HEK293 (cell line): Measurements from ENCODE around the gene ALG6.

ENCODE experiments used
- CTCF ChIA-PET: fragments of 350-600 bp; formaldehyde crosslinking; extraction: SDS; loops from one replicate; lab custom pipeline; 2021; ENCODE audit warnings: antibody characterized with exemption; lab: Yijun Ruan, JAX
- POLR2A ChIA-PET: fragments of 300-600 bp; formaldehyde crosslinking; extraction: SDS; loops from one replicate; lab custom pipeline; 2020; ENCODE audit warnings: antibody characterized with exemption, inconsistent platforms; lab: Yijun Ruan, JAX
- H3K27ac ChIP-seq: fragments of 200-500 bp; sonication (Bioruptor generic); 2 replicates; pipeline ENCODE4 v1.5.1; 2014; ENCODE audit warnings: low read depth, low read length, control low read depth, inconsistent platforms; ENCODE audit errors: extremely low read depth
- H3K36me3 ChIP-seq, 2 experiments: fragments of 200-500 bp in 1 of 2; sonication (Bioruptor generic) in 1 of 2; 1 replicate in 1 of 2; 2 replicates in 1 of 2; pipeline ENCODE4 v1.5.1; 2014 to 2017; ENCODE audit warnings: inconsistent platforms in 2 of 2, low read length in 2 of 2; ENCODE audit not compliant: control insufficient read depth in 2 of 2, insufficient read depth in 1 of 2
- H3K4me1 ChIP-seq: fragments of 200-500 bp; sonication (Bioruptor generic); 2 replicates; pipeline ENCODE4 v1.5.1; 2014; ENCODE audit warnings: mild to moderate bottlenecking, low read length, inconsistent platforms; ENCODE audit not compliant: control insufficient read depth, insufficient read depth
- H3K4me3 ChIP-seq: 2 replicates; pipeline ENCODE4 v1.5.1; 2011; ENCODE audit warnings: low read depth, mild to moderate bottlenecking, control low read depth, low read length, moderate library complexity
- H3K9me3 ChIP-seq: fragments of 200-500 bp; sonication (Bioruptor generic); 2 replicates; pipeline ENCODE4 v1.5.1; 2014; ENCODE audit warnings: low read depth, low read length, inconsistent platforms; ENCODE audit not compliant: control insufficient read depth, insufficient read depth
- AEBP2 ChIP-seq: fragments of 450-650 bp; formaldehyde crosslinking; IDR thresholded peaks from 2 replicates; pipeline ENCODE4 v1.5.1; 2016; ENCODE audit warnings: missing biosample characterization, missing genetic modification characterization, borderline replicate concordance
- IKZF3 ChIP-seq: fragments of 450-650 bp; IDR thresholded peaks from 2 replicates; pipeline ENCODE4 v1.5.0; 2018; ENCODE audit warnings: missing biosample characterization, mild to moderate bottlenecking, missing genetic modification characterization, moderate library complexity
- KLF16 ChIP-seq: fragments of 450-650 bp; formaldehyde crosslinking; IDR thresholded peaks from 2 replicates; pipeline ENCODE4 v1.5.1; 2017; ENCODE audit warnings: missing biosample characterization, missing genetic modification characterization
- KLF9 ChIP-seq: fragments of 450-650 bp; formaldehyde crosslinking; IDR thresholded peaks from 2 replicates; pipeline ENCODE4 v1.5.1; 2016; ENCODE audit warnings: missing biosample characterization, missing genetic modification characterization, low read depth
- SCRT1 ChIP-seq: fragments of 450-650 bp; formaldehyde crosslinking; IDR thresholded peaks from 2 replicates; pipeline ENCODE4 v1.5.1; 2016; ENCODE audit warnings: missing biosample characterization, missing genetic modification characterization, borderline replicate concordance
- ZBTB1 ChIP-seq: fragments of 450-650 bp; formaldehyde crosslinking; IDR thresholded peaks from 2 replicates; pipeline ENCODE4 v1.5.1; 2016; ENCODE audit warnings: missing biosample characterization, missing genetic modification characterization
- ZBTB17 ChIP-seq: fragments of 450-650 bp; formaldehyde crosslinking; IDR thresholded peaks from 2 replicates; pipeline ENCODE4 v1.5.1; 2016; ENCODE audit warnings: missing biosample characterization, missing genetic modification characterization
- ZBTB49 ChIP-seq: fragments of 450-650 bp; formaldehyde crosslinking; IDR thresholded peaks from 2 replicates; pipeline ENCODE4 v1.5.1; 2016; ENCODE audit warnings: missing biosample characterization, missing genetic modification characterization, low read depth
- ZFP41 ChIP-seq: fragments of 450-650 bp; formaldehyde crosslinking; IDR thresholded peaks from 2 replicates; pipeline ENCODE4 v1.5.1; 2016; ENCODE audit warnings: missing biosample characterization, missing genetic modification characterization, borderline replicate concordance
- ZNF146 ChIP-seq: fragments of 450-650 bp; formaldehyde crosslinking; IDR thresholded peaks from 2 replicates; pipeline ENCODE4 v1.5.1; 2016; ENCODE audit warnings: missing biosample characterization, missing genetic modification characterization
- ZNF169 ChIP-seq: fragments of 450-650 bp; formaldehyde crosslinking; IDR thresholded peaks from 2 replicates; pipeline ENCODE4 v1.5.1; 2016; ENCODE audit warnings: missing biosample characterization, missing genetic modification characterization
- ZNF324 ChIP-seq: fragments of 450-650 bp; formaldehyde crosslinking; IDR thresholded peaks from 2 replicates; pipeline ENCODE4 v1.5.1; 2016; ENCODE audit warnings: missing biosample characterization, missing genetic modification characterization
- ZNF433 ChIP-seq: fragments of 450-650 bp; formaldehyde crosslinking; IDR thresholded peaks from 2 replicates; pipeline ENCODE4 v1.5.1; 2016; ENCODE audit warnings: missing biosample characterization, missing genetic modification characterization, low read depth
- ZNF48 ChIP-seq: fragments of 450-650 bp; formaldehyde crosslinking; IDR thresholded peaks from 2 replicates; pipeline ENCODE4 v1.5.1; 2016; ENCODE audit warnings: missing biosample characterization, missing genetic modification characterization
- ZNF561 ChIP-seq: fragments of 450-650 bp; IDR thresholded peaks from 2 replicates; pipeline ENCODE4 v1.5.1; 2018; ENCODE audit warnings: missing biosample characterization, missing genetic modification characterization, borderline replicate concordance
- ZNF791 ChIP-seq: fragments of 450-650 bp; formaldehyde crosslinking; IDR thresholded peaks from 2 replicates; pipeline ENCODE4 v1.5.1; 2016; ENCODE audit warnings: missing biosample characterization, missing genetic modification characterization
- TF ChIP-seq, protein P1 (sequence below): fragments of 450-650 bp; formaldehyde crosslinking; IDR thresholded peaks from 2 replicates; pipeline ENCODE4 v1.5.0; 2017; ENCODE audit warnings: missing biosample characterization, missing genetic modification characterization, borderline replicate concordance

The ALG6 gene

DNA sequence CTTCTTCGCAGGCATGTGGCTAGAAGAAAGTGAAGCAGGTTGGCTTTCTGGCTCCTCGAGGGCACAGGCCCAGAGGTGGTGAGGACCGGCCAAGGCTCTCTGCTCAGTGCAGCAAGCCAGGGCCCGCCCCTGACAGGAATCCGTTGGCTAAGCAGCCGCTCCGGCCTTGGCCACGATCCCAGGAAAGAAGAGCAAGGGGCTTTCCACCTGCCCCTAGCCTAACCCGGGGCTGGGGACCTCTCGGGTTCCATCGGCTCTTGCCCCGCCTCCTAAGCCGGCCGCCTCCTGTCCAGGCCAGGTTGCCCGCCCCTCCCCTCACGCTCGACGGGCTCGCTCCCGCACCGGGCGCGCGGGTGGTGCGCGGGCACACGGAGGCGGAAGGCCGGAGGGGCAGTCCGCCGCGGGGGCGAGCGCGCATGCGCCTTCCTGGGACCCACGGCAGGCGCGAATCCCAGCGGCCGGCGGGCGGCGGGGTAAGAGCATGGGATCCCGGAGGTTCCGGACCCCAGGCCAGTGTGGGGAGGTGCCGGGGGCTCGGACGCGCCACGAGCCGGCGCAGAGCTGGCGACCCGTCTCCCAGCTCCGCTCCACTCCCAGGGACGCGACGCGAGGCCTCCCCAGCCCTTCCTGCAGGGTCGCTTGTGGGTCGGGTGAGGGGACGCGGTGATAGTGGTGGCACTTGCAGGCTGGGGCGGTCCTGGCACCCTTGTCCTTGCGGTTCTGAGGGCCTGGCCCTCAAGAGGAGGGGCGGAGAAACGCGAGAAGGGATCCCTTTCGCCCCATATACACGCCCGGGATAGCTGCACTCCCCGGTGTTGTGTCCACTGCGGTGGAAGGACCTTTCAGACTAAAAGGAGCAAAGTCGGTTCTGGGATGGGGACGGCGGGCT lies at the start of gene ALG6 (continued):
- TF ChIP-seq ZBTB17 (tag by site-specific recombination): no peak; the same call in 1 of the 2 replicates

GRCh38 chr1:63317817-63318152 lies 49.6 kb upstream of the ALG6 start:
- peak overlapping the region; percentile 68 for H3K27ac ChIP-seq
- ChIA-PET POLR2A (no interaction called here), CTCF (interaction anchor here (0.8 to 3.7 kb wide), 3 partner anchors 9 to 202 kb away, joined by 3 to 25 read pairs (median 7); no protein-coding TSS in a partner anchor)
- peaks cover 7% of the 10 kb centered on the region; the same call in 1 of the 2 replicates for H3K4me1 ChIP-seq
- H3K4me3 ChIP-seq: peak overlapping the region; percentile 54
- TF ChIP-seq, protein P1, sequence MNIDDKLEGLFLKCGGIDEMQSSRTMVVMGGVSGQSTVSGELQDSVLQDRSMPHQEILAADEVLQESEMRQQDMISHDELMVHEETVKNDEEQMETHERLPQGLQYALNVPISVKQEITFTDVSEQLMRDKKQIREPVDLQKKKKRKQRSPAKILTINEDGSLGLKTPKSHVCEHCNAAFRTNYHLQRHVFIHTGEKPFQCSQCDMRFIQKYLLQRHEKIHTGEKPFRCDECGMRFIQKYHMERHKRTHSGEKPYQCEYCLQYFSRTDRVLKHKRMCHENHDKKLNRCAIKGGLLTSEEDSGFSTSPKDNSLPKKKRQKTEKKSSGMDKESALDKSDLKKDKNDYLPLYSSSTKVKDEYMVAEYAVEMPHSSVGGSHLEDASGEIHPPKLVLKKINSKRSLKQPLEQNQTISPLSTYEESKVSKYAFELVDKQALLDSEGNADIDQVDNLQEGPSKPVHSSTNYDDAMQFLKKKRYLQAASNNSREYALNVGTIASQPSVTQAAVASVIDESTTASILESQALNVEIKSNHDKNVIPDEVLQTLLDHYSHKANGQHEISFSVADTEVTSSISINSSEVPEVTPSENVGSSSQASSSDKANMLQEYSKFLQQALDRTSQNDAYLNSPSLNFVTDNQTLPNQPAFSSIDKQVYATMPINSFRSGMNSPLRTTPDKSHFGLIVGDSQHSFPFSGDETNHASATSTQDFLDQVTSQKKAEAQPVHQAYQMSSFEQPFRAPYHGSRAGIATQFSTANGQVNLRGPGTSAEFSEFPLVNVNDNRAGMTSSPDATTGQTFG: no peak
- TF ChIP-seq SCRT1 (tag by site-specific recombination) (no peak), ZBTB1 (tag by site-specific recombination) (no peak), ZNF433 (tag by site-specific recombination) (no peak), KLF16 (no peak), ZNF146 (tag by site-specific recombination) (no peak), ZNF561 (tag by site-specific recombination) (no peak), IKZF3 (tag by site-specific recombination) (no peak), KLF9 (no peak), ZFP41 (no peak), ZBTB49 (tag by site-specific recombination) (no peak), ZNF169 (tag by site-specific recombination) (no peak), ZNF791 (tag by site-specific recombination) (no peak), ZNF48 (tag by site-specific recombination) (no peak), ZNF324 (tag by site-specific recombination) (no peak), AEBP2 (tag by site-specific recombination) (no peak)
- no peaks in the 10 kb centered on the region for H3K36me3 ChIP-seq
- H3K9me3 ChIP-seq: no peaks in the 10 kb centered on the region
